ENCODE data around the gene ARPIN. TPM values are rescaled to one million over a fixed set of nuclear protein-coding genes. Genes with fewer than 3 reads are reported as not detected.
"Not testable (repeated sequence)": the region's sequence is repeated elsewhere in the genome, so short reads cannot be mapped to it uniquely, and the experiment has no call there.

The ARPIN gene
- not detected for total RNA-seq

DNA sequence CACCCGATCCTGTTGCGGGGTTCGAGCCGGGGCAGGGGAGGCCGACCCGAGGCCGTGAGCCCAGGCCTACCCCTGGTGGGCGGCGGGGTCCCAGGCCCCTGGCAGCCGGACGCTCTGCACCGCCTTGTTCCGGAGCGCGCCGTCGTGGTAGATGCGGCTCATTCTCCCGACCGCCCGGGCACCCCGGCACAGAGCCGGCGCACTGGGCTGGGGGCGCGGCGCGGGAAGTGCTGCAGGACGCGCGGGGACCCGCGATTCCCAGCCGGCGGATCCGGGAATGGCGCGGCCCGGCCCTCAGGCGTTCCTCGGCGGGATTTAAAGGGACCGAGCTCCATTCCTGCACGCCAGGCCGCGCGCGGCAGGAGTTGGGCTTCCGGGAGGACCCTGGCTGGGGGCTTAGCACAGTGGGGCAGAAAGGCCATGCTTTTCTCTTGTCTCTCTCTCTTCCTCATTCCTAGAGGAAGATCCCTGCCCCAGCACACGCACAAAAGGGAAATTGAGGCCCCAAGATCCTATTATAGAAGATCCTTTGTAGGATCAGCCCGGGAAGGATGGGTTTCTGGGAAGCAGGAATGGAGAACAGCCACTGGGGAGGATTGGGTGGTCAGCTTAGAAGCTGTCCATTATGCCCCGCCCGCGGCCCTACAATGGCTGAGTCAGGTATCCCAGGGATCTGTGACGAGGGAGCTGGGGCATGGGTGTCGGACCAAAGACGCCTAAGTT is at the start of gene ARPIN:
Gene ARPIN, minus strand, starts transcription at position 279 of the 723 bp plus-strand sequence. Its CDS starts 117 bp downstream, at position 162.
- ATAC-seq, result no peak

DNA sequence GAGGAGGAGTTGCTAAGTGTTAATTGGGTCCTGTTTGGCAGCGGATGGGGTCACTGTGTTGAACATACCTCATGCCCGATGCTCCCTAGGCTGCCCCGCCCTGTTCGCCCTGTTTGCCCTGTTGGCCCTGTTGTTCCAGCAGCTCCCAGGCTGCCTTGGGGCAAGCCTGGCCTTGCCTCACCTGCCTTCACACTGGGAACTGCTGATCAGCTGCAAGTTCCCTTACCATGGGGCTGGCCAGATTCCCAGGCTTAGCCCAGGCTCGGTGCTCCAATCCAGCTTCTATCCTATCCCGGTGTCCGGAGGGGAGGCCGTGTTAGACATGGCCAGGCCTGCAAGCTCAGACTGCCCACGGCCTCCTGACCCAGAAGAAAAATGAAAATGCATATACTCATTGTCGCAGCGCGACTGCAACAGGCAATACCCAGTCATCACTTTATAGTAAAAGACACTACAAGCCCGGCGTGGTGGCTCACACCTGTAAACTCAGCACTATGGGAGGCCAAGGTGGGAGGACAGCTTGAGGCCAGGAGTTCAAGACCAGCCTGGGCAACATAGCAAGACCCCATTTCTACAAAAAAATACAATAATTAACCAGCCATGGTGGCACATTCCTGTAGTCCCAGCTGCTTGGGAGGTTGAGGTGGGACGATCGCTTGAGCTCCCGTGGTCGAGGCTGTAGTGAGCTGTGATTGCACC is 45.5 kb upstream of the ARPIN start:
- ChIA-PET POLR2A (no interaction called here), CTCF (interaction anchor here (0.5 to 0.8 kb wide), 3 partner anchors 18 to 113 kb away, joined by 3 to 4 read pairs (median 3); no protein-coding TSS in a partner anchor)
- Mint-ChIP-seq H3K27ac (no peak overlapping the region), H3K27me3 (no peaks in the 10 kb centered on the region), H3K4me3 (no peak overlapping the region), H3K4me1 (no peaks in the 10 kb centered on the region), H3K36me3 (ENCODE audit: low read depth) (no peaks in the 10 kb centered on the region), H3K9me3 (ENCODE audit: low read depth) (peaks cover 3% of the 10 kb centered on the region)
- no peak for DNase-seq
- intact Hi-C loops (cut with DNase I, micrococcal nuclease), result no loop called here
- ATAC-seq, result no peak

More for the DNA sequence above, at the start of gene ARPIN:
- intact Hi-C loops (cut with DNase I, micrococcal nuclease), result no loop called here
- Mint-ChIP-seq H3K4me3 (no peak within 1 kb of the TSS), H3K27me3 (peaks cover 30% of the 10 kb centered on the region), H3K4me1 (no peaks in the 10 kb centered on the region), H3K9me3 (ENCODE audit: low read depth) (no peaks in the 10 kb centered on the region), H3K36me3 (ENCODE audit: low read depth) (no peaks in the 10 kb centered on the region), H3K27ac (no peak within 1 kb of the TSS)
- ChIA-PET CTCF (interaction anchor here (0.9 to 1.1 kb wide), 2 partner anchors 14 to 735 kb away, joined by 3 read pairs; no protein-coding TSS in a partner anchor), POLR2A (interaction anchor here (0.5 kb wide), 1 partner anchor 868 kb away, joined by 3 read pairs; no protein-coding TSS in a partner anchor)
- peak; percentile 35 for DNase-seq

DNA sequence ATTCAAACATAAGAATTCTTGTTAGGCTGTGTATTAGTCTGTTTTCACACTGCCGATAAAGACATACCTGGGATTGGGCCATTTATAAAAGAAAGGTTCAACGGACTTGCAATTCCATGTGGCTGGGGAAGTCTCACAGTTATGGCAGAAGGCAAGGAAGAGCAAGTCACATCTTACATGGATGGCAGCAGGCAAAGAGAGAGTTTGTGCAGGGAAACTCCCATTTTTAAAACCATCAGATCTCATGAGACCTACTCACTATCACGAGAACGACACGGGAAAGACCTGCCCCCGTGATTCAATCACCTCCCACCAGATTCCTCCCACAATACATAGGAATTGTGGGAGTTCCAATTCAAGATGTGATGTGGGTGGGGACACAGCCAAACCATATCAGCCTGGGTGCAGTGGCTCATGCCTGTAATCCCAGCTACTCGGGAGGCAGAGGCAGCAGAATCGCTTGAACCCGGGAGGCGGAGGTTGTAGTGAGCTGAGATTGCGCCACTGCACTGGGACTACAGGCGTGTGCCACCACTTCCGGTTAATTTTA is 42.8 kb upstream of the ARPIN start:
- CTCF ChIA-PET, H3K27me3 Mint-ChIP-seq, ATAC-seq: not testable (repeated sequence)

DNA sequence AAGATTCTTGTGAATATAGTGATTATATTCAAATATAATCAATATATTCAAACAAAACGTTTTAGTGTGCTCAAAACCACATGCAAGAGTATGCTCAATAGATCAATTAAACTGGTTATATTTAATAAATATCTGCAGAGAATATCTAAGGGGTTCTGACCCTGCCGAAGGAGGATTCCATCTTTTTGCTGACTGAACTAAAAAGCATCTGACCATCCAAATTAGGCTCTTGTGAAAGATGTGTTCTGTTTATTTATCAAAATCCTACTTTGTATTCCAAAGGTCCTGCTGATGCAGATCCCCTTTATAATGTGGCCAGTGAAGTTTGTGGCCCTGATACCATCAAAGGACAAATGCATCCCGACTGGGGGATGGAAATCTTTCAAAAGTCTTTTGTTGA is 41.8 kb upstream of the ARPIN start:
- Mint-ChIP-seq H3K27me3 (no peaks in the 10 kb centered on the region), H3K4me3 (no peak overlapping the region), H3K4me1 (peaks cover 5% of the 10 kb centered on the region), H3K36me3 (ENCODE audit: low read depth) (no peaks in the 10 kb centered on the region), H3K9me3 (ENCODE audit: low read depth) (peaks cover 3% of the 10 kb centered on the region), H3K27ac (no peak overlapping the region)
- DNase-seq (no peak), ATAC-seq (no peak)
- intact Hi-C loops (cut with DNase I, micrococcal nuclease), result no loop called here
- ChIA-PET POLR2A (no interaction called here), CTCF (no interaction called here)

More for the DNA sequence above, 42.8 kb upstream of the ARPIN start:
- DNase-seq; H3K27ac Mint-ChIP-seq; H3K9me3 Mint-ChIP-seq (ENCODE audit: low read depth); POLR2A ChIA-PET; H3K4me1 Mint-ChIP-seq; H3K4me3 Mint-ChIP-seq; intact Hi-C loops (cut with DNase I, micrococcal nuclease); H3K36me3 Mint-ChIP-seq (ENCODE audit: low read depth): not testable (repeated sequence)

DNA sequence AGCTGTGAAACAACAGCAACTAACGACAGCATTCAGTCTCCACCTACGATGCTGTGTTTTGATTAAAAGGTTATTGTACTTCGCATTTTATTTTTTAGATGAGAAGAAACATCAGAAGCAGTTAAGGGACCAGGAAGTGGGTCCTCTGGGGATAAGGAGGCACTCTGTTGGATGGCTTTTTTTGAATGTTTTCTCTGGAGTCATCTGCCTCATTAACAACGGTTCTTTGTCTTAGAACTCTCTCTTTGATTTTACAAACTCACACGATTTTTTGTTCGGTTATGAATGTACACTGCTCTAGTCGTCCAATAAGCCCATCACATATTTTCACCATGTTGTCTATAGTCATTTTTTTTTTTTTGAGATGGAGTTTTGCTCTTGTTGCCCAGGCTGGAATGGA is 36.0 kb upstream of the ARPIN start:
- H3K4me1 Mint-ChIP-seq, result peaks cover 5% of the 10 kb centered on the region
- DNase-seq, result no peak
- no peaks in the 10 kb centered on the region for H3K27me3 Mint-ChIP-seq
- intact Hi-C loops (cut with DNase I, micrococcal nuclease), result no loop called here
- POLR2A ChIA-PET, result no interaction called here
- CTCF ChIA-PET, result interaction anchor here (0.6 kb wide), 1 partner anchor 8 kb away, joined by 4 read pairs; no protein-coding TSS in a partner anchor
- H3K9me3 Mint-ChIP-seq (ENCODE audit: low read depth), result no peaks in the 10 kb centered on the region
- no peak overlapping the region for H3K4me3 Mint-ChIP-seq
- ATAC-seq, result no peak
- H3K36me3 Mint-ChIP-seq (ENCODE audit: low read depth), result no peaks in the 10 kb centered on the region
- H3K27ac Mint-ChIP-seq, result no peak overlapping the region

DNA sequence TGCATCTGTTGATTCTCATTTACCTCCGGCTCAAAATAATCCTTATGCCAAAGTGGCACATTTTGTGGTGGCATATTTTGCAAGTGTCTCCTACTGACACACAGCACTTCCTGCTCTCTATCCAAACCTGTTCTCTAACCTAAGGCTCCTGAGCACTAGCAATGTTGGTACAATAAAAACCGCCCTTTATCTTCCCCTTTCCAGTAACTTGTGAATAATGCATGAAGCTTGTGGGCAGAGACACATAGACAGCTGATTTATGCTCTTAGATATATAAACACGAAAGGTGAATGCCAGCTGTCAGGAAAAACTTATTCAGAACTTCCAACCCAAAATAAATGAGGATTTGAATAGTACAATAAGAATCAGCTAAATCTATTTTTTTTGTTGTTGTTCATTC is 34.6 kb upstream of the ARPIN start:
- POLR2A ChIA-PET, result no interaction called here
- CTCF ChIA-PET, result no interaction called here
- H3K27ac Mint-ChIP-seq, result no peak overlapping the region

DNA sequence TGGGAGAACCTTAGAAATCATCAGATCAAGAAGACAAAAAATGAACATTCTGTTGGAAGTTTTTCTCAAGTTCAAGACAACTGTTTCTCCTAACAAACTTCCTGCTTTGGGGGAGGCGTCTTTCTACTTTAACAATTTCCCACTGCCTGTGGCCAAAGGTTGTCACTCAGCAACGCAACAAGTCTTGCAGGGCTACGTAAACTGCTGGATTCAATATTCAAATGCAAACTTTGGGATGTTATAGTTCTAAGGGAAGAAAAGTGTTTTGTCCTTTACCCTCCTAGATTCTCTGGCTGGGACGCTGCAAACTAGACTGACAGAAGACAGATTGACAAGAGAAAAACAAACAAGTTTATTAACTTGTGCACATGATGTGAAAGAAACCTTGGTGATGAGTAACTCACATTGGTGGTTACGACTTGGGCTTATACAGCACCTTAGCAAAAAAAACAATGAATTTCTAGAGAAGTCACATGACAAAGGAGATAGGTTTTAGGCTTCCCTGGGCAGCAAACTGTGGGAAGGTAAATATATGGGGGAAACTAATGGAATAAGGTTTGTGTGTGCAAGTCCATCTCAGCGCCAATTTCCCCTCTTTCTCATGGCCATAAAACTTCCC is 34.0 kb upstream of the ARPIN start:
- Mint-ChIP-seq H3K4me1 (no peaks in the 10 kb centered on the region), H3K4me3 (no peak overlapping the region), H3K27ac (no peak overlapping the region), H3K36me3 (ENCODE audit: low read depth) (no peaks in the 10 kb centered on the region), H3K9me3 (ENCODE audit: low read depth) (no peaks in the 10 kb centered on the region), H3K27me3 (no peaks in the 10 kb centered on the region)
- ATAC-seq (no peak), DNase-seq (no peak)
- intact Hi-C loops (cut with DNase I, micrococcal nuclease), result no loop called here
- POLR2A ChIA-PET, result no interaction called here
- CTCF ChIA-PET, result no interaction called here

More for the DNA sequence above, 34.6 kb upstream of the ARPIN start:
- Mint-ChIP-seq H3K4me1 (no peaks in the 10 kb centered on the region), H3K4me3 (no peak overlapping the region), H3K36me3 (ENCODE audit: low read depth) (no peaks in the 10 kb centered on the region), H3K27me3 (no peaks in the 10 kb centered on the region), H3K9me3 (ENCODE audit: low read depth) (no peaks in the 10 kb centered on the region)
- DNase-seq (no peak), ATAC-seq (no peak)
- intact Hi-C loops (cut with DNase I, micrococcal nuclease), result no loop called here

DNA sequence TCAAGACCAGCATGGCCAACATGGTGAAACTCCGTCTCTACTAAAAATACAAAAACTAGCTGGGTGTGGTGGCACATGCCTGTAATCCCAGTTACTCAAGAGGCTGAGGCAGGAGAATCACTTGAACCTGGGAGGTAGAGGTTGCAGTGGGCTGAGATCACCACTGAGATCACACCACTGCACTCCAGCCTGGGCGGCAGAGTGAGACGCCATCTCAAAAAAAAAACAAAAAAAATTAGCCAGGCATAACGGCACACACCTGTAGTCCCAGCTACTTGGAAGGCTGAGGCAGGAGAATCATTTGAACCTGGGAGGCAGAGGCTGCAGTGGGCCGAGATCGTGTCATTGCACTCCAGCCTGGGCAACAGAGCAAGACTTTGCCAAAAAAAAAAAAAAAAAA is 31.0 kb upstream of the ARPIN start:
- intact Hi-C loops (cut with DNase I, micrococcal nuclease); H3K9me3 Mint-ChIP-seq (ENCODE audit: low read depth); H3K27ac Mint-ChIP-seq; DNase-seq; H3K36me3 Mint-ChIP-seq (ENCODE audit: low read depth); ATAC-seq; H3K27me3 Mint-ChIP-seq; H3K4me3 Mint-ChIP-seq; H3K4me1 Mint-ChIP-seq; POLR2A ChIA-PET: not testable (repeated sequence)
- CTCF ChIA-PET, result interaction anchor here (0.6 kb wide), 1 partner anchor 156 kb away, joined by 3 read pairs; no protein-coding TSS in a partner anchor

DNA sequence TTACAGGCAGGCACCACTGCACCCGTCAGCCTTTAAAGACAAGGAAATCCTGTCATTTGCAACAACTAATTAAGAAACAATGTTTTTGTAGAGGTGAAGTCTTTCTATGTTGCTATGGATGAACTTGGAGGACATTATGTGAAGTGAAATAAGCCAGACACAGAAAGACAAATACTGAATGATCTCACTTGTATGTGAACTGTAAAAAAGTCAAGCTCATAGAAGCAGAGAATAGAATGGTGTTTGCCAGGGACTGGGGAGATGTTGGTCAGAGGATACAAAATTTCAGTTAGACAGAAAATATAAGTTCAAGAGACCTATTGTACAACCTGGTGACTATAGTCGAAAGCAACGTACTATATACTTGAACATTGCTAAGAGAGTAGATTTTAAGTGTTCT is 27.2 kb upstream of the ARPIN start:
- Mint-ChIP-seq H3K4me1 (peaks cover 20% of the 10 kb centered on the region), H3K4me3 (no peak overlapping the region), H3K36me3 (ENCODE audit: low read depth) (no peaks in the 10 kb centered on the region), H3K9me3 (ENCODE audit: low read depth) (no peaks in the 10 kb centered on the region), H3K27me3 (no peaks in the 10 kb centered on the region), H3K27ac (no peak overlapping the region)
- DNase-seq (no peak), ATAC-seq (no peak)
- ChIA-PET POLR2A (no interaction called here), CTCF (interaction anchor here (1.1 kb wide), 1 partner anchor 19 kb away, joined by 4 read pairs; no protein-coding TSS in a partner anchor)
- intact Hi-C loops (cut with DNase I, micrococcal nuclease), result no loop called here

DNA sequence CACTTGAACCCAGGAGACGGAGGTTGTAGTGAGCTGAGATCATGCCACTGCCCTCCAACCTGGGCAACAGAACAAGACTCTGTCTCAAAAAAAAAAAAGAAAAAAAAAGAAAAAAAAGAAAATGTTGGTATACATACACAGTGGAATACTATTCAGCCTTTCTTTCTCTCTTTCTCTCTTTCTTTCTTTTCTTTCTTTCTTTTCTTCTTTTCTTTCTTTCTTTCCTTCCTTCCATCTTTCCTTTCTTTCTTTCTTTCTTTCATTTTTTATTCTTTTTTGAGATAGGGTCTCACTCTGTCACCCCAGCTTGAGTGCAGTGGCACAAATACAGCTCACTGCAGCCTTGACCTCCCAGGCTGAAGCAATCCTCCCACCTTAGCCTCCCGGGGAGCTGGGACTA is 26.6 kb upstream of the ARPIN start:
- H3K36me3 Mint-ChIP-seq (ENCODE audit: low read depth); intact Hi-C loops (cut with DNase I, micrococcal nuclease); DNase-seq; H3K27ac Mint-ChIP-seq; ATAC-seq; H3K9me3 Mint-ChIP-seq (ENCODE audit: low read depth); H3K27me3 Mint-ChIP-seq; H3K4me3 Mint-ChIP-seq; POLR2A ChIA-PET: not testable (repeated sequence)
- CTCF ChIA-PET, result interaction anchor here (0.6 kb wide), 1 partner anchor 389 kb away, joined by 3 read pairs; no protein-coding TSS in a partner anchor
- peaks cover 20% of the 10 kb centered on the region for H3K4me1 Mint-ChIP-seq

DNA sequence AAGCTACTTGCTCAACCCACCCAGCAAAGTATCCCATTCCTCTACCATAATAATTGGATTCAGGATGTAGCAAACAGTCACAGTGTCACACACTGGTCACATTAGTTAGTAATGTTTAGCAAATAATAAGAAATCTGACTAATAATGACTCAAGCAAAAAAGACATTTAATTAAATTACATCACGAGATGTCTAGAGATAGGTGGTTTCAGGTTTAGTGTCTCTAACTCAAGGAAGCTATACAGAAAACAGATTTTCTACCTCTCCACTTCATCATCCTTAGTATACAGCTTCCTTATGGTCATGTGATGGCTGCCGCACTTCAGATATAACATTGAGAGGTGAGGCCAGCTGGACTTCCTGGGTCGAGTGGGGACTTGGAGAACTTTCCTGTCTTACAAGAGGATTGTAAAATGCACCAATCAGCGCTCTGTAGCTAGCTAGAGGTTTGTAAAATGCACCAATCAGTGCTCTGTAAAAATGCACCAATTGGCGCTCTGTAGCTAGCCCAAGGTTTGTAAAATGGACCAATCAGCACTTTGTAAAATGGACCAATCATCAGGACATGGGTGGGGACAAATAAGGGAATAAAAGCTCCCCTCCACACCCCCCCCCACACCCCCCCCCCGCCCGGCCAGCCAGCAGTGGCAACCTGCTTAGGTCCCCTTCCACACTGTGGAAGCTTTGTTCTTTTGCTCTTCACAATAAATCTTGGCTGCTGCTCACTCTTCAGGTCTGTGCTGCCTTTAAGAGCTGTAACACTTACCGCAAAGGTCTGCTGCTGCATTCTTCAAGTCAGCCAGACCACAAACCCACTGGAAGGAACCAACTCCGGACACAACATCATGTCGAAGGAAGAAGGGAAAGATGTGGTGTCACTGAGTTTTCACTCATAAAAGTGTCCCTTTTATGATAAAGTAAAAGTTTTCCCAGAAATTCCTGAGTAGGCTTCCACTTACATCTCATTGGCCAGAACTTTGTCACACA is 24.9 kb upstream of the ARPIN start:
- H3K9me3 Mint-ChIP-seq (ENCODE audit: low read depth), result no peaks in the 10 kb centered on the region
- H3K4me1 Mint-ChIP-seq, result peaks cover 20% of the 10 kb centered on the region
- ATAC-seq (peak; percentile 17), DNase-seq (no peak)
- H3K27me3 Mint-ChIP-seq, result no peaks in the 10 kb centered on the region
- H3K36me3 Mint-ChIP-seq (ENCODE audit: low read depth), result no peaks in the 10 kb centered on the region
- no peak overlapping the region for H3K27ac Mint-ChIP-seq
- no peak overlapping the region for H3K4me3 Mint-ChIP-seq
- ChIA-PET CTCF (no interaction called here), POLR2A (no interaction called here)
- intact Hi-C loops (cut with DNase I, micrococcal nuclease), result no loop called here
